Activated T-cell treated with anti-CD3 and anti-CD28 coated beads, Interleukin-2, amount 50 U/mL, for 24 hours (primary cell): ENCODE measurements around the gene AK6.

Experiments
- DNase-seq: peaks from one replicate; pipeline ENCODE4 v3.0.0-alpha.2; 2020
- H3K27ac Mint-ChIP-seq: 2 replicates; pipeline ENCODE4 v1.8.0; 2020; ENCODE audit warnings: mild to moderate bottlenecking, mixed read lengths
- H3K27me3 Mint-ChIP-seq: 2 replicates; pipeline ENCODE4 v1.8.0; 2020; ENCODE audit warnings: mixed read lengths
- H3K36me3 Mint-ChIP-seq: 2 replicates; pipeline ENCODE4 v1.8.0; 2020; ENCODE audit warnings: low read depth, mixed read lengths
- H3K4me1 Mint-ChIP-seq: 2 replicates; pipeline ENCODE4 v1.8.0; 2020; ENCODE audit warnings: low read depth, mixed read lengths
- H3K4me3 Mint-ChIP-seq: 2 replicates; pipeline ENCODE4 v1.8.0; 2020; ENCODE audit warnings: mild to moderate bottlenecking, moderate library complexity, mixed read lengths
- H3K9me3 Mint-ChIP-seq: 2 replicates; pipeline ENCODE4 v1.8.0; 2020; ENCODE audit warnings: mixed read lengths

Gene AK6

DNA sequence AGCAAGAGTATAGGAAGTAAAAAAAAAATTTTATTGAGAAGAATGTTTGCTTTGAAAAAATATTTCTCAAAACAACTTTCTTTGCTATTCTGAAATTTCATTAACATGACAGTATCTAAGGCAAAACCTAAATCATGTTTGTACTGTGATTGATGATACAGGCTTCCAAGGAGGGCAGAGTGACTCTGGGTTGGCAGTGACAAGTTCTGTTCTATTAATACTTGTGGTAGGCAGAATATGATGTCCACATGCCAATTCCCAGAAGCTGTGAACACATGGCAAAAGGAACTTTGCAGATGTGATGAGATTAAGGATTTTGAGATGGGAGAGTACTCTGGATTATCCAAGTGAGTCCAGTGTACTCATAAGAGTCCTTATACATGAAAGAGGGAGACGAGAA, 53.3 kb downstream of the AK6 start:
- H3K36me3 Mint-ChIP-seq, result peaks cover 65% of the 10 kb centered on the region
- H3K4me1 Mint-ChIP-seq, result no peaks in the 10 kb centered on the region
- no peak for DNase-seq
- no peak overlapping the region for H3K4me3 Mint-ChIP-seq
- H3K27ac Mint-ChIP-seq, result no peak overlapping the region
- no peaks in the 10 kb centered on the region for H3K9me3 Mint-ChIP-seq
- no peaks in the 10 kb centered on the region for H3K27me3 Mint-ChIP-seq

DNA sequence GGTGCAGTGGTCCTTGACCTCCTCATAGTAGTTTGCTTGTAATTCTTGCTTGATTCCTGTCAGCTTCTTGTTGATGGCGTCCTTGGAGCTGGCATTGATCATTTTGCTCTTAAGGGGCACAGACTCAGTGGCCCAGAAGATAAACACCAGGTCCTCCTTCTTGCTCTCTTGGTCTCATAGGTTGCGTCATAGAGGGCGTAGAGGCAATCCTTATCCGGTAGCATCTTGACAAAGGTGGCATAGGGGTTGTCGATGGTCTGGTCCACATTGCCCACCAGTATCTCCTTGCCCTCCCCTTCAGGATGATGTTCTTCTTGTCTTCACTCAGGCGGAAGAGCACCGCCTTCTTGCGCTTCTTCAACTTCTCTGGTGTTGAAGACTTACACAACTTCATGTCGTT, 55.9 kb downstream of the AK6 start:
- H3K4me1 Mint-ChIP-seq, result peaks cover 5% of the 10 kb centered on the region
- DNase-seq, result no peak
- peaks cover 72% of the 10 kb centered on the region for H3K36me3 Mint-ChIP-seq
- H3K27ac Mint-ChIP-seq, result no peak overlapping the region
- no peaks in the 10 kb centered on the region for H3K27me3 Mint-ChIP-seq
- peaks cover 6% of the 10 kb centered on the region for H3K9me3 Mint-ChIP-seq
- H3K4me3 Mint-ChIP-seq, result no peak overlapping the region

DNA sequence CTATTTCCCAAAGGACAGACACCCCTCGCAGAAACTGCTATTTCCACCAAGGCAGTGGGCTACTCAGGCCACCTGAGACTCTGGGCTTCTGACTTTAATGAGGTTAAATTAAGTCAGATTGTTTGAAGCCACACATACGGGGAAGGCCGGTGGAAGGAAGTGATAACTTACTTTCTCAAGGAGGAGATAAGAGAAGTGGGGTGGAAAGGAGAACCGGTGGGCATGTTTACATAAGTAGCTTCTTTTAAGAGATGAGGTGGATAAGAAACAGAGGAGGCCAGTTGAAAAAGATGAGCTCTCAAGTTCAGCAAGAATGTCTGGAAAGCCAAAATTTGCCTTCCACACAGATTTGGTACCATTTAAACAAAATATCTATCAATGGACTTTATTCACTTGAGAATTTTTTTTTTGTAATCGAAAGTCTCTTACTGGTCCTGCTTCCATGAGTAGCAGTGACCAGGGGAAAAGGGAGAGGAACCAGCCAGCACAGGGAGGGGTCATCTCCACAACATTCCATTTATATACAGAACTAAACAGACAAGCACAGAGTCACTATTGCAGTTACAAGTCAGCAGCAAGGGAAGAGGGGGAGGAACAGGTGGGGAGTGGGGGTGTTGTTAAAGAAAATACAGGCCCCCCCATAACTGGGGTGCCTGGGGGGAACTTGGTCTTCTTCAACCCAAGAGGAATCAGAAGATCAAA, 56.7 kb downstream of the AK6 start:
- no peaks in the 10 kb centered on the region for H3K27me3 Mint-ChIP-seq
- no peak for DNase-seq
- H3K36me3 Mint-ChIP-seq, result peaks cover 80% of the 10 kb centered on the region
- H3K27ac Mint-ChIP-seq, result no peak overlapping the region
- peaks cover 6% of the 10 kb centered on the region for H3K9me3 Mint-ChIP-seq
- H3K4me3 Mint-ChIP-seq, result no peak overlapping the region
- peaks cover 12% of the 10 kb centered on the region for H3K4me1 Mint-ChIP-seq

- Mint-ChIP-seq H3K4me1 (peaks cover 12% of the 10 kb centered on the region), H3K36me3 (peaks cover 90% of the 10 kb centered on the region), H3K4me3 (no peak overlapping the region), H3K27ac (no peak overlapping the region), H3K9me3 (peaks cover 6% of the 10 kb centered on the region), H3K27me3 (no peaks in the 10 kb centered on the region)
- no peak for DNase-seq
These were observed 59.9 kb downstream of the AK6 start for GRCh38 chr5:69309380-69309779.

DNA sequence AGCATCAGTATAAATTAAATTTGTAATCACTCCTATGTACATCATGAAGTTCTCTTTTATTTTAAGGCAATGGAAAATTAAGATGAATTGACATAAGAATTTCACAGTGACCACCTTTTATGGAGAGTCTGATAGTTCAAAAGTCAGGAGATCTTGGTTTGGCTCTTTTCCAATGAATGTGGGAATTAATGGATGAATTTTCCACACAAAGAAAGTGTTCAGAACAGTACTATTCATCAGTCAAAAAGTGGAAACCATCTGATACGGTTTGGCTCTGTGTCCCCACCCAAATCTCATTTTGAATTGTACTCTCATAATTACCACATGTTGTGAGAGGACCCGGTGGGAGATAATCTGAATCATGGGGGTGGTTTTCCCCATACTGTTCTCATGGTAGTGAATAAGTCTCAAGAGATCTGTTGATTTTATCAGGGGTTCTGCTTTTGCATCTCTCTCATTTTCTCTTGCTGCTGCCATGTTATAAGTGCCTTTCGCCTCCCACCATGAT, 61.2 kb downstream of the AK6 start:
- H3K27ac Mint-ChIP-seq, result peak overlapping the region; percentile 48
- DNase-seq, result no peak
- peaks cover 12% of the 10 kb centered on the region for H3K4me1 Mint-ChIP-seq
- no peaks in the 10 kb centered on the region for H3K27me3 Mint-ChIP-seq
- H3K36me3 Mint-ChIP-seq, result peaks cover 81% of the 10 kb centered on the region
- no peak overlapping the region for H3K4me3 Mint-ChIP-seq
- H3K9me3 Mint-ChIP-seq, result peaks cover 6% of the 10 kb centered on the region

DNA sequence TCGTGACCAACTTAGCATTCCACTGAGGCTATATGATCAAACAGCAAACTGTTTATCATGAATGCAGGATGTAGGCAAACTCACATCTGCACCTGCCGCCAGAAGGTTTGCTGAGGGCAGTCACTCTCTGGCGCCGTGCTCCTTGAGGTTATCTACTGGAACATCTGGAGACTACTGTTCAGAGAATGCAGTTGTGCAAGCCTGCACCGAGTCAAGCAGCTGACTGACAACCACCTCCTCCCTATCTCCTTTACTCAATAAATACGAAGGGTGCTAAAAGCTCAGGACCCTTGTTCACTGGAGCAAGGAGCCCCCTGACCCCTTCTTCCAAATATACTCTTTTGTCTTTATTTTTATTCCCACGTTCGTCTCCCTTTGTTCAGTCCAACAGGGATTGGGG, 63.8 kb downstream of the AK6 start:
- peaks cover 6% of the 10 kb centered on the region for H3K9me3 Mint-ChIP-seq
- peaks cover 60% of the 10 kb centered on the region for H3K36me3 Mint-ChIP-seq
- H3K27me3 Mint-ChIP-seq, result no peaks in the 10 kb centered on the region
- no peak overlapping the region for H3K4me3 Mint-ChIP-seq
- peaks cover 12% of the 10 kb centered on the region for H3K4me1 Mint-ChIP-seq
- no peak for DNase-seq
- H3K27ac Mint-ChIP-seq, result no peak overlapping the region
